GM12878 (cell line): ENCODE data around the gene GOSR1. TPM values are rescaled to one million over a fixed set of nuclear protein-coding genes. Genes with fewer than 3 reads are reported as not detected.

Source experiments
- ATF2 ChIP-seq: IDR thresholded peaks from 2 replicates; pipeline ENCODE4 v1.6.1; 2012; ENCODE audit warnings: low read length, inconsistent platforms
- BCLAF1 ChIP-seq: fragments of 450-650 bp; IDR thresholded peaks from 2 replicates; pipeline ENCODE4 v1.6.1; 2017; ENCODE audit warnings: antibody characterized with exemption, mild to moderate bottlenecking, moderate library complexity
- E2F4 ChIP-seq: IDR thresholded peaks from 2 replicates; pipeline ENCODE4 v1.6.1; 2012; ENCODE audit warnings: low read depth, low read length, improper control_type of control experiment
- KDM1A ChIP-seq: fragments of 200-600 bp; sonication (generic); IDR thresholded peaks from 2 replicates; pipeline ENCODE4 v1.6.1; 2016; ENCODE audit warnings: borderline replicate concordance
- ZNF217 ChIP-seq: fragments of 450-650 bp; IDR thresholded peaks from 2 replicates; pipeline ENCODE4 v1.6.1; 2017; ENCODE audit warnings: antibody characterized with exemption, mild to moderate bottlenecking
- ZNF687 ChIP-seq: fragments of 450-650 bp; IDR thresholded peaks from 2 replicates; pipeline ENCODE4 v1.6.1; 2017; ENCODE audit warnings: mild to moderate bottlenecking, moderate library complexity
- polyA plus RNA-seq, 11 experiments: library from polyadenylated mRNA; depleted of rRNA in 4 of 11; unstranded in 6 of 11; stranded (reverse) in 5 of 11; fragments of >200 nt; fragmentation: Nextera tagmentation in 4 of 11; fragmentation: Illumina TruSeq in 1 of 11; extraction: Ambion mirVana in 4 of 11; extraction: Trizol in 1 of 11; gene quantifications; 1 replicate in 1 of 11; 2 replicates in 10 of 11; pipeline versions ENCODE4 v1.2.1 to v1.2.3, GENCODE V29; 2011 to 2016; ENCODE audit warnings: inconsistent platforms in 2 of 11, missing spikeins in 2 of 11, low read depth in 1 of 11
- total RNA-seq, 4 experiments: library from RNA; depleted of rRNA in 3 of 4; stranded (reverse); fragments of >200 nt in 3 of 4; fragmentation: Illumina TruSeq in 1 of 4; extraction: Trizol in 1 of 4; gene quantifications; 2 replicates each; pipeline versions ENCODE4 v1.2.1 to v1.2.3, GENCODE V29; 2013 to 2021

The GOSR1 gene
- total and polyA plus RNA-seq, 10 of the 15 experiments (the other 5 are each of a cell fraction or from before 2014, with no cell fraction given) = 21.4 to 99.3 (median 42.9) TPM

- TF ChIP-seq BCLAF1 = no peak
- no peak for TF ChIP-seq E2F4
- TF ChIP-seq ZNF217 = no peak
- TF ChIP-seq KDM1A = no peak
- TF ChIP-seq ZNF687 = peak; percentile 54; the same call in 1 of the 2 replicates
- TF ChIP-seq ATF2 = no peak
These were observed at the start of gene GOSR1 (continued) for GRCh38 chr17:30477083-30477773.
